ENCODE data around the gene TM9SF1.

TM9SF1 gene

GRCh38 chr14:24216345-24216699 is 21.1 kb upstream of the TM9SF1 start:
- no peak for ATAC-seq

GRCh38 chr14:24215495-24216344 is 20.5 kb upstream of the TM9SF1 start, which contains the start of gene MDP1:
Gene MDP1, minus strand, starts transcription at chr14:24216066. Its CDS starts 111 bp downstream, at chr14:24215955.
- peak; percentile 80 for ATAC-seq
- TF ChIP-seq ZNF70 (CRISPR knock-in tag; IDR thresholded peaks at IDR 0.05) (no peak), ZNF8 (CRISPR knock-in tag; IDR thresholded peaks at IDR 0.05) (no peak), TOX (CRISPR knock-in tag; IDR thresholded peaks at IDR 0.05; ENCODE audit: borderline replicate concordance) (no peak), CSDC2 (CRISPR knock-in tag; IDR thresholded peaks at IDR 0.05) (no peak), PPARA (CRISPR knock-in tag; IDR thresholded peaks at IDR 0.05; ENCODE audit: borderline replicate concordance) (no peak), ZFP3 (CRISPR knock-in tag; IDR thresholded peaks at IDR 0.05) (no peak), ZNF565 (CRISPR knock-in tag; conservative IDR thresholded peaks at IDR 0.05; ENCODE audit: low read depth) (no peak), BACH2 (CRISPR knock-in tag; IDR thresholded peaks at IDR 0.05; ENCODE audit: borderline replicate concordance) (no peak)
- TF ChIP-seq, protein P1, sequence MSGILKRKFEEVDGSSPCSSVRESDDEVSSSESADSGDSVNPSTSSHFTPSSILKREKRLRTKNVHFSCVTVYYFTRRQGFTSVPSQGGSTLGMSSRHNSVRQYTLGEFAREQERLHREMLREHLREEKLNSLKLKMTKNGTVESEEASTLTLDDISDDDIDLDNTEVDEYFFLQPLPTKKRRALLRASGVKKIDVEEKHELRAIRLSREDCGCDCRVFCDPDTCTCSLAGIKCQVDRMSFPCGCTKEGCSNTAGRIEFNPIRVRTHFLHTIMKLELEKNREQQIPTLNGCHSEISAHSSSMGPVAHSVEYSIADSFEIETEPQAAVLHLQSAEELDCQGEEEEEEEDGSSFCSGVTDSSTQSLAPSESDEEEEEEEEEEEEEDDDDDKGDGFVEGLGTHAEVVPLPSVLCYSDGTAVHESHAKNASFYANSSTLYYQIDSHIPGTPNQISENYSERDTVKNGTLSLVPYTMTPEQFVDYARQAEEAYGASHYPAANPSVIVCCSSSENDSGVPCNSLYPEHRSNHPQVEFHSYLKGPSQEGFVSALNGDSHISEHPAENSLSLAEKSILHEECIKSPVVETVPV (CRISPR knock-in tag; IDR thresholded peaks at IDR 0.05): no peak

More at GRCh38 chr14:24216345-24216699, 21.1 kb upstream of the TM9SF1 start:
- TF ChIP-seq TOX (CRISPR knock-in tag; IDR thresholded peaks at IDR 0.05; ENCODE audit: borderline replicate concordance): no peak
- TF ChIP-seq ZFP3 (CRISPR knock-in tag; IDR thresholded peaks at IDR 0.05): no peak
- TF ChIP-seq ZC3H10 (CRISPR knock-in tag; IDR thresholded peaks at IDR 0.05): no peak
- no peak for TF ChIP-seq SNAI2 (CRISPR knock-in tag; IDR thresholded peaks at IDR 0.05)
- TF ChIP-seq ZFP30 (CRISPR knock-in tag; IDR thresholded peaks at IDR 0.05): no peak
- no peak for TF ChIP-seq PPARA (CRISPR knock-in tag; IDR thresholded peaks at IDR 0.05; ENCODE audit: borderline replicate concordance)
- TF ChIP-seq CSDC2 (CRISPR knock-in tag; IDR thresholded peaks at IDR 0.05): no peak
- no peak for TF ChIP-seq ZNF565 (CRISPR knock-in tag; conservative IDR thresholded peaks at IDR 0.05; ENCODE audit: low read depth)
- TF ChIP-seq CREB5 (CRISPR knock-in tag; IDR thresholded peaks at IDR 0.05; ENCODE audit: low read depth): no peak

- ATAC-seq: no peak
- TF ChIP-seq ZFP30 (CRISPR knock-in tag; IDR thresholded peaks at IDR 0.05) (no peak), TSHZ2 (CRISPR knock-in tag; IDR thresholded peaks at IDR 0.05) (no peak), ZC3H10 (CRISPR knock-in tag; IDR thresholded peaks at IDR 0.05) (no peak), POU6F1 (CRISPR knock-in tag; IDR thresholded peaks at IDR 0.05; ENCODE audit: borderline replicate concordance, low read depth) (no peak)
Measured at GRCh38 chr14:24213866-24214662, 18.8 kb upstream of the TM9SF1 start.

- ATAC-seq: peak; percentile 91
- TF ChIP-seq GLIS3 (CRISPR knock-in tag; IDR thresholded peaks at IDR 0.05) (peak; percentile 71; the same call in 1 of the 2 replicates), OSR1 (CRISPR knock-in tag; IDR thresholded peaks at IDR 0.05) (no peak), CSDC2 (CRISPR knock-in tag; IDR thresholded peaks at IDR 0.05) (peak; percentile 56; the same call in 1 of the 2 replicates), BACH2 (CRISPR knock-in tag; IDR thresholded peaks at IDR 0.05; ENCODE audit: borderline replicate concordance) (no peak), POU6F1 (CRISPR knock-in tag; IDR thresholded peaks at IDR 0.05; ENCODE audit: borderline replicate concordance, low read depth) (no peak), RARB (CRISPR knock-in tag; IDR thresholded peaks at IDR 0.05) (0 out of 2 replicates have a peak, but pooled peaks have one; percentile 36), SNAI2 (CRISPR knock-in tag; IDR thresholded peaks at IDR 0.05) (no peak; the same call in 1 of the 2 replicates), ZFP3 (CRISPR knock-in tag; IDR thresholded peaks at IDR 0.05) (0 out of 2 replicates have a peak, but pooled peaks have one; percentile 43)
- TF ChIP-seq, protein P2, sequence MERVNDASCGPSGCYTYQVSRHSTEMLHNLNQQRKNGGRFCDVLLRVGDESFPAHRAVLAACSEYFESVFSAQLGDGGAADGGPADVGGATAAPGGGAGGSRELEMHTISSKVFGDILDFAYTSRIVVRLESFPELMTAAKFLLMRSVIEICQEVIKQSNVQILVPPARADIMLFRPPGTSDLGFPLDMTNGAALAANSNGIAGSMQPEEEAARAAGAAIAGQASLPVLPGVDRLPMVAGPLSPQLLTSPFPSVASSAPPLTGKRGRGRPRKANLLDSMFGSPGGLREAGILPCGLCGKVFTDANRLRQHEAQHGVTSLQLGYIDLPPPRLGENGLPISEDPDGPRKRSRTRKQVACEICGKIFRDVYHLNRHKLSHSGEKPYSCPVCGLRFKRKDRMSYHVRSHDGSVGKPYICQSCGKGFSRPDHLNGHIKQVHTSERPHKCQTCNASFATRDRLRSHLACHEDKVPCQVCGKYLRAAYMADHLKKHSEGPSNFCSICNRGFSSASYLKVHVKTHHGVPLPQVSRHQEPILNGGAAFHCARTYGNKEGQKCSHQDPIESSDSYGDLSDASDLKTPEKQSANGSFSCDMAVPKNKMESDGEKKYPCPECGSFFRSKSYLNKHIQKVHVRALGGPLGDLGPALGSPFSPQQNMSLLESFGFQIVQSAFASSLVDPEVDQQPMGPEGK (CRISPR knock-in tag; IDR thresholded peaks at IDR 0.05; ENCODE audit: borderline replicate concordance): peak; percentile 83
Measured at GRCh38 chr14:24212924-24213865, 18.0 kb upstream of the TM9SF1 start, which contains the start of gene CHMP4A. Gene CHMP4A, minus strand, starts transcription at chr14:24213488. Its CDS starts 49 bp downstream, at chr14:24213439.
